H9 (cell line): ENCODE data around the gene ROBO1. TPM values are rescaled to one million over a fixed set of nuclear protein-coding genes. Genes with fewer than 3 reads are reported as not detected.

Experiments used
- DNase-seq: peaks from one replicate; pipeline ENCODE4 v3.0.0-alpha.2; 2017
- H2AFZ ChIP-seq: one replicate; pipeline ENCODE4 v1.6.1; 2013; ENCODE audit warnings: mild to moderate bottlenecking, low read length, control low read depth, moderate library complexity
- H2AK5ac ChIP-seq: 2 replicates; pipeline ENCODE4 v1.6.1; 2013; ENCODE audit warnings: low read length, control low read depth, mixed read lengths; ENCODE audit not compliant: insufficient read length
- H2BK120ac ChIP-seq: one replicate; pipeline ENCODE4 v1.6.1; 2013; ENCODE audit warnings: low read depth, mild to moderate bottlenecking, low read length, control low read depth, inconsistent platforms; ENCODE audit not compliant: poor library complexity, severe bottlenecking
- H2BK12ac ChIP-seq: 2 replicates; pipeline ENCODE4 v1.6.1; 2013; ENCODE audit warnings: low read length, control low read depth, mixed read lengths, low read depth; ENCODE audit not compliant: insufficient read length
- H2BK15ac ChIP-seq: 2 replicates; pipeline ENCODE4 v1.6.1; 2013; ENCODE audit warnings: low read depth, low read length, control low read depth
- H2BK20ac ChIP-seq: one replicate; pipeline ENCODE4 v1.6.1; 2013; ENCODE audit warnings: low read depth, mild to moderate bottlenecking, low read length, control low read depth, inconsistent platforms; ENCODE audit not compliant: poor library complexity, severe bottlenecking
- H2BK5ac ChIP-seq: 2 replicates; pipeline ENCODE4 v1.6.1; 2013; ENCODE audit warnings: low read length, control low read depth, mixed read lengths; ENCODE audit not compliant: insufficient read length
- H3K14ac ChIP-seq: 2 replicates; pipeline ENCODE4 v1.6.1; 2013; ENCODE audit warnings: low read length, control low read depth; ENCODE audit not compliant: insufficient read depth
- H3K18ac ChIP-seq: 2 replicates; pipeline ENCODE4 v1.6.1; 2013; ENCODE audit warnings: low read depth, mild to moderate bottlenecking, mixed read lengths, low read length, control low read depth; ENCODE audit not compliant: insufficient read length
- H3K23ac ChIP-seq: 2 replicates; pipeline ENCODE4 v1.6.1; 2013; ENCODE audit warnings: low read length, control low read depth, mixed read lengths, low read depth; ENCODE audit not compliant: insufficient read length
- H3K23me2 ChIP-seq: 2 replicates; pipeline ENCODE4 v1.6.1; 2013; ENCODE audit warnings: low read depth, mild to moderate bottlenecking, mixed read lengths, low read length, control low read depth; ENCODE audit not compliant: insufficient read length, poor library complexity, severe bottlenecking
- H3K27ac ChIP-seq: 2 replicates; pipeline ENCODE4 v1.5.1; 2013; ENCODE audit warnings: low read length, control low read depth, mixed read lengths, low read depth; ENCODE audit not compliant: insufficient read length
- H3K27me3 ChIP-seq: 2 replicates; pipeline ENCODE4 v1.6.1; 2013; ENCODE audit warnings: low read length, control low read depth, inconsistent platforms; ENCODE audit not compliant: insufficient read depth
- H3K4ac ChIP-seq: 2 replicates; pipeline ENCODE4 v1.6.1; 2013; ENCODE audit warnings: low read depth, mild to moderate bottlenecking, control low read depth, inconsistent platforms, low read length, moderate library complexity
- H3K4me1 ChIP-seq: 2 replicates; pipeline ENCODE4 v1.6.1; 2013; ENCODE audit warnings: low read length, control low read depth, inconsistent platforms; ENCODE audit not compliant: insufficient read depth
- H3K4me2 ChIP-seq: 2 replicates; pipeline ENCODE4 v1.6.1; 2013; ENCODE audit warnings: low read length, control low read depth, mixed read lengths; ENCODE audit not compliant: insufficient read length, insufficient read depth
- H3K56ac ChIP-seq: 2 replicates; pipeline ENCODE4 v1.6.1; 2013; ENCODE audit warnings: low read depth, mild to moderate bottlenecking, mixed read lengths, low read length, control low read depth; ENCODE audit not compliant: insufficient read length
- H3K79me1 ChIP-seq: 2 replicates; pipeline ENCODE4 v1.6.1; 2013; ENCODE audit warnings: low read depth, mild to moderate bottlenecking, moderate library complexity, low read length, control low read depth, inconsistent platforms; ENCODE audit not compliant: insufficient read depth, poor library complexity, severe bottlenecking
- H3K79me2 ChIP-seq: 2 replicates; pipeline ENCODE4 v1.6.1; 2013; ENCODE audit warnings: low read length, control low read depth, inconsistent platforms; ENCODE audit not compliant: insufficient read depth
- H3K9ac ChIP-seq: 2 replicates; pipeline ENCODE4 v1.6.1; 2013; ENCODE audit warnings: low read length, control low read depth, mixed read lengths; ENCODE audit not compliant: insufficient read length; ENCODE audit errors: extremely low read depth
- H3K9me3 ChIP-seq: one replicate; pipeline ENCODE4 v1.6.1; 2013; ENCODE audit warnings: low read depth, low read length, inconsistent platforms; ENCODE audit not compliant: control insufficient read depth
- H3T11ph ChIP-seq: one replicate; pipeline ENCODE4 v1.6.1; 2013; ENCODE audit warnings: mild to moderate bottlenecking, low read length, control low read depth, inconsistent platforms
- H4K20me1 ChIP-seq: one replicate; pipeline ENCODE4 v1.6.1; 2013; ENCODE audit not compliant: control insufficient read depth, insufficient read length, insufficient read depth
- H4K5ac ChIP-seq: 2 replicates; pipeline ENCODE4 v1.6.1; 2013; ENCODE audit warnings: low read depth, mild to moderate bottlenecking, mixed read lengths, low read length, control low read depth; ENCODE audit not compliant: insufficient read length
- H4K8ac ChIP-seq: replicated peaks from 2 replicates; pipeline ENCODE4 v1.6.1; 2013; ENCODE audit warnings: low read length, control low read depth, mixed read lengths, low read depth; ENCODE audit not compliant: insufficient read length
- H4K91ac ChIP-seq: 2 replicates; pipeline ENCODE4 v1.6.1; 2013; ENCODE audit warnings: low read depth, mild to moderate bottlenecking, moderate library complexity, mixed read lengths, low read length, control low read depth; ENCODE audit not compliant: insufficient read length
- H3K27ac Mint-ChIP-seq, 3 experiments: 2 replicates in 2 of 3; 3 replicates in 1 of 3; pipeline ENCODE4 v1.8.0; 2020 to 2021; ENCODE audit warnings: mixed read lengths in 3 of 3, mild to moderate bottlenecking in 1 of 3, moderate library complexity in 1 of 3
- H3K27me3 Mint-ChIP-seq: 2 replicates; pipeline ENCODE4 v1.8.0; 2021; ENCODE audit warnings: low read depth, mild to moderate bottlenecking, moderate library complexity, mixed read lengths
- H3K36me3 Mint-ChIP-seq, 3 experiments: 2 replicates in 2 of 3; 3 replicates in 1 of 3; pipeline ENCODE4 v1.8.0; 2020 to 2021; ENCODE audit warnings: low read depth in 3 of 3, mixed read lengths in 3 of 3; ENCODE audit not compliant: insufficient read depth in 1 of 3
- H3K4me1 Mint-ChIP-seq, 2 experiments: 2 replicates each; pipeline ENCODE4 v1.8.0; 2020; ENCODE audit warnings: mixed read lengths in 2 of 2
- H3K4me3 Mint-ChIP-seq, 2 experiments: 2 replicates in 1 of 2; 3 replicates in 1 of 2; pipeline ENCODE4 v1.8.0; 2020 to 2021; ENCODE audit warnings: mild to moderate bottlenecking in 2 of 2, mixed read lengths in 2 of 2, moderate library complexity in 1 of 2
- H3K9me3 Mint-ChIP-seq, 2 experiments: 2 replicates in 1 of 2; 3 replicates in 1 of 2; pipeline ENCODE4 v1.8.0; 2020; ENCODE audit warnings: mild to moderate bottlenecking in 2 of 2, mixed read lengths in 2 of 2, moderate library complexity in 1 of 2
- WGBS: extraction: QIAGEN DNeasy Blood & Tissue Kit; methylation state at CpG from one replicate; pipeline ENCODE4 v1.1.7; 2013; ENCODE audit warnings: missing lambda C conversion rate, low lambda C conversion rate, mixed read lengths; ENCODE audit not compliant: insufficient read length; ENCODE audit errors: extremely low coverage; 5-methylcytosine and 5-hydroxymethylcytosine counted together
- total RNA-seq: library from RNA; stranded (reverse); gene quantifications from 2 replicates; pipeline ENCODE4 v1.2.1, GENCODE V29; 2021
- TF ChIP-seq, protein P1 (sequence below): fragments of 200-600 bp; sonication (generic); conservative IDR thresholded peaks from 3 replicates; pipeline ENCODE4 v1.8.0; 2021; ENCODE audit warnings: antibody characterized with exemption, mild to moderate bottlenecking

The ROBO1 gene
- total RNA-seq, 1 experiment from 2014 or later = 62.7 TPM

DNA sequence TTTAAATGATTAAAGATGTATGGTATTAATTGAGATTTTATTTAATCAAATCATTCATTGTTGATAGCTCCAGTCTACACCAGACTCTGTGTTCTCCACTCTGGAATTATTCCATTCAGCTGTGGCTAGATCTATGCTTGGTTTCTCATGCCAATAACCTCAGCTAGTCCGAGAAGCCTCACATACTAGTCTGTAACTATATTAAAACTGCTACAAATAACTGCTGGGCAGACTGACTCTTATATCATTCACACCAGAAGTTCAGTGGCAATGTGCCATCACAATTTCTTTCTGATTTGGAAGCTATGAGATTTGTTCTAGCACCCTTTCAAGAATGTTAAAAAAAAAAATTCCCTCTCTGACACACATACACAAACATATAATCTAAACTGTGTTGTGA lies 947.3 kb downstream of the ROBO1 start:
- DNase-seq = no peak
- no peak overlapping the region for H2BK12ac ChIP-seq
- no peak overlapping the region for H3T11ph ChIP-seq
- no CpG with 5 or more reads among the region's 1 CpG for WGBS
- H3K9me3 Mint-ChIP-seq = peaks cover 0 to 4% of the 10 kb centered on the region in 2 experiments; a peak in 2 of 5 replicates
- no peak overlapping the region for H3K4me3 Mint-ChIP-seq
- no peak overlapping the region for H3K4ac ChIP-seq
- H3K27me3 Mint-ChIP-seq = no peaks in the 10 kb centered on the region
- H3K36me3 Mint-ChIP-seq = peaks cover 0 to 2% (median 1%) of the 10 kb centered on the region in 3 experiments; a peak in 4 of 7 replicates
- no peak overlapping the region for H3K27ac ChIP-seq
- H3K14ac ChIP-seq = no peak overlapping the region
- H3K27me3 ChIP-seq = no peaks in the 10 kb centered on the region
- H3K9me3 ChIP-seq = no peaks in the 10 kb centered on the region
- no peaks in the 10 kb centered on the region for H4K20me1 ChIP-seq
- no peak overlapping the region for H2BK20ac ChIP-seq
- H3K4me1 ChIP-seq = no peaks in the 10 kb centered on the region
- no peaks in the 10 kb centered on the region for H3K4me1 Mint-ChIP-seq
- no peak overlapping the region for H4K5ac ChIP-seq
- no peaks in the 10 kb centered on the region for H3K79me2 ChIP-seq
- no peak overlapping the region for H3K23ac ChIP-seq
- H3K27ac Mint-ChIP-seq = no peak overlapping the region
- no peaks in the 10 kb centered on the region for H3K23me2 ChIP-seq
- H2BK5ac ChIP-seq = no peak overlapping the region
- no peak overlapping the region for H3K9ac ChIP-seq
- H2AFZ ChIP-seq = no peak overlapping the region
- H4K8ac ChIP-seq = no peak overlapping the region
- no peak overlapping the region for H2BK120ac ChIP-seq
- no peak overlapping the region for H4K91ac ChIP-seq
- no peaks in the 10 kb centered on the region for H3K79me1 ChIP-seq
- H3K4me2 ChIP-seq = no peak overlapping the region
- H2AK5ac ChIP-seq = no peak overlapping the region
- H2BK15ac ChIP-seq = no peak overlapping the region
- H3K56ac ChIP-seq = no peak overlapping the region
- TF ChIP-seq, protein P1, sequence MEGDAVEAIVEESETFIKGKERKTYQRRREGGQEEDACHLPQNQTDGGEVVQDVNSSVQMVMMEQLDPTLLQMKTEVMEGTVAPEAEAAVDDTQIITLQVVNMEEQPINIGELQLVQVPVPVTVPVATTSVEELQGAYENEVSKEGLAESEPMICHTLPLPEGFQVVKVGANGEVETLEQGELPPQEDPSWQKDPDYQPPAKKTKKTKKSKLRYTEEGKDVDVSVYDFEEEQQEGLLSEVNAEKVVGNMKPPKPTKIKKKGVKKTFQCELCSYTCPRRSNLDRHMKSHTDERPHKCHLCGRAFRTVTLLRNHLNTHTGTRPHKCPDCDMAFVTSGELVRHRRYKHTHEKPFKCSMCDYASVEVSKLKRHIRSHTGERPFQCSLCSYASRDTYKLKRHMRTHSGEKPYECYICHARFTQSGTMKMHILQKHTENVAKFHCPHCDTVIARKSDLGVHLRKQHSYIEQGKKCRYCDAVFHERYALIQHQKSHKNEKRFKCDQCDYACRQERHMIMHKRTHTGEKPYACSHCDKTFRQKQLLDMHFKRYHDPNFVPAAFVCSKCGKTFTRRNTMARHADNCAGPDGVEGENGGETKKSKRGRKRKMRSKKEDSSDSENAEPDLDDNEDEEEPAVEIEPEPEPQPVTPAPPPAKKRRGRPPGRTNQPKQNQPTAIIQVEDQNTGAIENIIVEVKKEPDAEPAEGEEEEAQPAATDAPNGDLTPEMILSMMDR = no peak
- H3K18ac ChIP-seq = no peak overlapping the region
